CD4-positive, alpha-beta memory T cell (primary cell): ENCODE results near the gene CAVIN1. TPM values are rescaled to one million over a fixed set of nuclear protein-coding genes. Genes with fewer than 3 reads are reported as not detected.
A peak's percentile ranks its signal among the peaks of the same experiment; 100 is the strongest.
"Not testable (repeated sequence)": the region's sequence is repeated elsewhere in the genome, so short reads cannot be mapped to it uniquely, and the experiment has no call there.

Experiments
- CTCF ChIA-PET: fragments of 350-600 bp; sonication (Branson Sonifier 250); formaldehyde crosslinking; loops from one replicate; lab custom pipeline; 2021; ENCODE audit warnings: inconsistent platforms; ENCODE audit not compliant: partially characterized antibody; lab: Charles Lee
- POLR2A ChIA-PET: fragments of 350-600 bp; sonication (Branson Sonifier 250); formaldehyde crosslinking; loops from one replicate; lab custom pipeline; 2021; ENCODE audit not compliant: partially characterized antibody; lab: Charles Lee
- DNase-seq, 5 donors: peaks; one replicate each; pipeline versions ENCODE4 v3.0.0 to v3.0.0-alpha.2; 2020 to 2022; ENCODE audit warnings: mixed read lengths in 1 of 5
- H3K27ac ChIP-seq: one replicate; pipeline ENCODE4 v1.7.0; 2013; ENCODE audit warnings: low read depth, low read length
- H3K27me3 ChIP-seq: 2 replicates; pipeline ENCODE4 v1.7.0; 2013; ENCODE audit warnings: mild to moderate bottlenecking, low read length, moderate library complexity; ENCODE audit not compliant: insufficient read depth
- H3K36me3 ChIP-seq: 2 replicates; pipeline ENCODE4 v1.7.0; 2013; ENCODE audit warnings: mild to moderate bottlenecking, low read length, moderate library complexity; ENCODE audit not compliant: insufficient read depth
- H3K4me1 ChIP-seq: 2 replicates; pipeline ENCODE4 v1.7.0; 2013; ENCODE audit warnings: mild to moderate bottlenecking, low read length, moderate library complexity; ENCODE audit not compliant: insufficient read depth
- H3K4me3 ChIP-seq, 2 donors: one replicate each; pipeline ENCODE4 v1.7.0; 2013; ENCODE audit warnings: low read length in 2 of 2, mild to moderate bottlenecking in 1 of 2
- H3K9me3 ChIP-seq, 2 donors: one replicate each; pipeline ENCODE4 v1.7.0; 2013; ENCODE audit warnings: low read length in 2 of 2, control low read depth in 1 of 2; ENCODE audit not compliant: control insufficient read depth in 1 of 2
- H3K27ac Mint-ChIP-seq, 7 donors: one replicate each; pipeline ENCODE4 v1.8.0; 2020 to 2021; ENCODE audit warnings: mixed read lengths in 7 of 7, mild to moderate bottlenecking in 6 of 7, inconsistent platforms in 3 of 7, moderate library complexity in 3 of 7
- H3K27me3 Mint-ChIP-seq, 2 donors: one replicate each; pipeline ENCODE4 v1.8.0; 2020 to 2021; ENCODE audit warnings: mixed read lengths in 2 of 2
- H3K36me3 Mint-ChIP-seq, 2 donors: one replicate each; pipeline ENCODE4 v1.8.0; 2020 to 2021; ENCODE audit warnings: mixed read lengths in 2 of 2, inconsistent platforms in 1 of 2, mild to moderate bottlenecking in 1 of 2
- H3K4me1 Mint-ChIP-seq, 4 donors: one replicate each; pipeline ENCODE4 v1.8.0; 2020 to 2021; ENCODE audit warnings: mixed read lengths in 4 of 4, mild to moderate bottlenecking in 1 of 4
- H3K4me3 Mint-ChIP-seq, 8 donors: one replicate each; pipeline ENCODE4 v1.8.0; 2020 to 2021; ENCODE audit warnings: mixed read lengths in 8 of 8, mild to moderate bottlenecking in 7 of 8, moderate library complexity in 6 of 8, inconsistent platforms in 3 of 8
- H3K9me3 Mint-ChIP-seq, 8 donors: one replicate each; pipeline ENCODE4 v1.8.0; 2020 to 2021; ENCODE audit warnings: mixed read lengths in 8 of 8, mild to moderate bottlenecking in 5 of 8, inconsistent platforms in 3 of 8, moderate library complexity in 1 of 8
- intact Hi-C: fragments of 100-400 bp; cut with micrococcal nuclease; formaldehyde crosslinking; loops from one replicate; pipeline ENCODE4 v1.15.1; 2023
- polyA plus RNA-seq, 2 donors: library from polyadenylated mRNA; unstranded; fragments of 300-500 nt; fragmentation: Illumina TruSeq; gene quantifications; one replicate each; pipeline ENCODE4 v1.2.3, GENCODE V29; 2021
- total RNA-seq, 2 experiments: library from RNA; stranded (reverse); gene quantifications; one replicate each; pipeline ENCODE4 v1.2.3, GENCODE V29; 2021

The CAVIN1 gene
- total and polyA plus RNA-seq, 4 experiments from 2014 or later = 0.52 to 1.5 (median 0.61) TPM; not detected in 1

GRCh38 chr17:42449838-42450237 lies 26.8 kb upstream of the CAVIN1 start:
- H3K4me3 Mint-ChIP-seq, H3K36me3 Mint-ChIP-seq, H3K27ac Mint-ChIP-seq, H3K4me3 ChIP-seq, CTCF ChIA-PET, H3K4me1 Mint-ChIP-seq, H3K9me3 ChIP-seq, H3K36me3 ChIP-seq, H3K4me1 ChIP-seq, H3K27me3 Mint-ChIP-seq, H3K9me3 Mint-ChIP-seq, intact Hi-C loops, H3K27me3 ChIP-seq, POLR2A ChIA-PET, H3K27ac ChIP-seq, DNase-seq: not testable (repeated sequence)

- H3K36me3 Mint-ChIP-seq, H3K36me3 ChIP-seq, H3K4me3 Mint-ChIP-seq, H3K9me3 ChIP-seq, H3K9me3 Mint-ChIP-seq, H3K4me1 ChIP-seq, CTCF ChIA-PET, H3K4me1 Mint-ChIP-seq, H3K4me3 ChIP-seq, POLR2A ChIA-PET, intact Hi-C loops, H3K27ac Mint-ChIP-seq, H3K27me3 ChIP-seq, DNase-seq, H3K27me3 Mint-ChIP-seq, H3K27ac ChIP-seq: not testable (repeated sequence)
Observed at GRCh38 chr17:42449176-42449575, 26.1 kb upstream of the CAVIN1 start.

DNA sequence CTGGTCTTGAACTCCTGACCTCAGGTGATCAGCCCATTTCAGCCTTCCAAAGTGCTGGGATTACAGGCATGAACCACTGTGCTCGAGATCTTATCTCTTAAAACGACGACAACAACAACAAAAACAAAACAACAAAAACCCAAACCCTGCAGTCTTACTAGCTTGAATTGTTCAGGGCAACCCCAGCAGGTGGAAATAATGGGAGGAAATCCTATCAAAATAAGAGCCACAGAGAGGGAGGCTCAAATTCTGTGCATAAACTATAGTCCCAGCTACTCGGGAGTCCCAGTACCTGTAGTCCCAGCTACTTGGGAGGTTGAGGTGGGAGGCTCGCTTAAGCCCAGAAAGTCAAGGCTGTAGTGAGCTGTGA lies 19.1 kb upstream of the CAVIN1 start:
- POLR2A ChIA-PET = interaction anchor here (0.6 to 1.1 kb wide), 4 partner anchors 15 to 220 kb away, joined by 3 read pairs; no protein-coding TSS in a partner anchor
- peaks cover 2 to 8% of the 10 kb centered on the region in 2 donors for H3K27me3 Mint-ChIP-seq
- H3K27ac ChIP-seq = no peak overlapping the region

GRCh38 chr17:42441371-42442195 lies 18.5 kb upstream of the CAVIN1 start:
- H3K4me3 ChIP-seq = no peak overlapping the region
- no peaks in the 10 kb centered on the region for H3K9me3 ChIP-seq
- H3K4me3 Mint-ChIP-seq = peak overlapping the region in 3 of 8 donors; percentile 24 to 51 (median 33)
- DNase-seq = peak in 1 of 5 donors; percentile 19
- no peaks in the 10 kb centered on the region for H3K36me3 Mint-ChIP-seq
- CTCF ChIA-PET = interaction anchor here (0.7 to 4.0 kb wide), 10 partner anchors 9 to 136 kb away, joined by 3 to 36 read pairs (median 4); partner anchors contain the start of gene PSMC3IP
- H3K4me1 ChIP-seq = peaks cover 9% of the 10 kb centered on the region
- H3K27me3 Mint-ChIP-seq = peaks cover 2 to 8% of the 10 kb centered on the region in 2 donors
- no peaks in the 10 kb centered on the region for H3K27me3 ChIP-seq
- intact Hi-C loops = no loop called here
- no peaks in the 10 kb centered on the region for H3K9me3 Mint-ChIP-seq
- peaks cover 5 to 15% (median 9%) of the 10 kb centered on the region in 4 donors for H3K4me1 Mint-ChIP-seq
- no peaks in the 10 kb centered on the region for H3K36me3 ChIP-seq
- POLR2A ChIA-PET = interaction anchor here (0.6 to 1.3 kb wide), 5 partner anchors 16 to 220 kb away, joined by 3 read pairs; partner anchors contain the start of gene MLX
- no peak overlapping the region for H3K27ac ChIP-seq
- H3K27ac Mint-ChIP-seq = no peak overlapping the region

More for the DNA sequence above, 19.1 kb upstream of the CAVIN1 start:
- H3K36me3 Mint-ChIP-seq = no peaks in the 10 kb centered on the region
- Histone ChIP-seq H3K4me1 (peaks cover 9% of the 10 kb centered on the region), H3K4me3 (no peak overlapping the region), H3K36me3 (no peaks in the 10 kb centered on the region), H3K9me3 (no peaks in the 10 kb centered on the region), H3K27me3 (no peaks in the 10 kb centered on the region)
- CTCF ChIA-PET = interaction anchor here (0.7 to 4.0 kb wide), 5 partner anchors 9 to 85 kb away, joined by 3 to 36 read pairs (median 4); no protein-coding TSS in a partner anchor
- peaks cover 5 to 15% (median 9%) of the 10 kb centered on the region in 4 donors for H3K4me1 Mint-ChIP-seq
- peak overlapping the region in 1 of 7 donors; percentile 80 for H3K27ac Mint-ChIP-seq
- peak overlapping the region in 3 of 8 donors; percentile 24 to 51 (median 33) for H3K4me3 Mint-ChIP-seq
- intact Hi-C loops = no loop called here
- no peak for DNase-seq
- no peaks in the 10 kb centered on the region for H3K9me3 Mint-ChIP-seq

DNA sequence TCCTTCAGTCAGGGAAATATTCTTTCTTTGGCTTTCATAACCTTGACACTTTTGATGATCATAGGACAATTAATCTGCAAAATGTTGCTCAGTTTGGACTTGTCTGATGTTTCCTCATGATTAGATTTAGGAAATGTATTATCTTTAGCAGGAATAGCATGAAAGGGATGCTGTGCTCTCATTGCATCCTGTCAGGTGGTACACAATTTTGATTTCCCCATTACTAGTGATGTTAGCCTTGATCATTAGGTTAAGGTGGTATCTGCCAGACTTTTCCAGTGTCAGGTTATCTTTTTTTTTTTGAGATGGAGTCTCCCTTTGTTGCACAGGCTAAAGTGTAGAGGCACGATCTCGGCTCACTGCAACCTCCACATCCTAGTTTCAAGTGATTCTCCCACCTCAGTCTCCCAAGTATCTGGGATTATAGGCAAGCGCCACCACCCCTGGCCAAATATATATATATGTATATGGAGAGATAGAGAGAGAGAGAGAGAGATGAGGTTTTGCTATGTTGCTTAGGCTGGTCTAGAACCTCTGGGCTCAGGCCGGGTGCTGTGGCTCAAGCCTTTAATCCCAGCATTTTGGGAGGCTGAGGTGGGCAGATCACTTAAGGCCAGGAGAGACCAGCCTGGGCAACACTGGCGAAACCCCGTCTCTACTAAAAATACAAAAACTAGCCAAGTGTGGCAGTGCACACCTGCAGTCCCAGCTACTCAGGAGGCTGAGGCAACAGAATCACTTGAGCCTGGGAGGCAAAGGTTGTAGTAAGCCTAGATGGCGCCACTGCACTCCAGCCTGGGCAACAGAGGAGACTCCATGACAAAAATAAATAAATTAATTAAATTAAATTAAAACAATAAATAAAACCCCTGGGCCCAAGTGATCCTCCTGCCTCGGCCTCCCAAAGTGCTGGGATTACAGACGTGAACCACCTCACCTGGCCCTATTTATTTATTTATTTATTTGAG lies 15.8 kb upstream of the CAVIN1 start:
- H3K27ac Mint-ChIP-seq = no peak overlapping the region
- H3K27me3 Mint-ChIP-seq = peaks cover 3 to 5% of the 10 kb centered on the region in 2 donors
- H3K4me3 ChIP-seq = no peak overlapping the region
- peak in 2 of 5 donors; percentile 34 to 38 for DNase-seq
- H3K4me3 Mint-ChIP-seq = no peak overlapping the region
- H3K4me1 ChIP-seq = peaks cover 9% of the 10 kb centered on the region
- POLR2A ChIA-PET = no interaction called here
- no peak overlapping the region for H3K27ac ChIP-seq
- no peaks in the 10 kb centered on the region for H3K9me3 ChIP-seq
- intact Hi-C loops = loop anchor here (1.0 kb wide), 2 partner anchors 17 to 78 kb away; no protein-coding TSS in a partner anchor
- H3K4me1 Mint-ChIP-seq = peaks cover 5 to 15% (median 10%) of the 10 kb centered on the region in 4 donors
- H3K9me3 Mint-ChIP-seq = no peaks in the 10 kb centered on the region
- H3K36me3 ChIP-seq = no peaks in the 10 kb centered on the region
- no peaks in the 10 kb centered on the region for H3K36me3 Mint-ChIP-seq
- CTCF ChIA-PET = interaction anchor here (0.6 to 4.0 kb wide), 7 partner anchors 15 to 81 kb away, joined by 3 to 36 read pairs (median 4); no protein-coding TSS in a partner anchor
- no peaks in the 10 kb centered on the region for H3K27me3 ChIP-seq

DNA sequence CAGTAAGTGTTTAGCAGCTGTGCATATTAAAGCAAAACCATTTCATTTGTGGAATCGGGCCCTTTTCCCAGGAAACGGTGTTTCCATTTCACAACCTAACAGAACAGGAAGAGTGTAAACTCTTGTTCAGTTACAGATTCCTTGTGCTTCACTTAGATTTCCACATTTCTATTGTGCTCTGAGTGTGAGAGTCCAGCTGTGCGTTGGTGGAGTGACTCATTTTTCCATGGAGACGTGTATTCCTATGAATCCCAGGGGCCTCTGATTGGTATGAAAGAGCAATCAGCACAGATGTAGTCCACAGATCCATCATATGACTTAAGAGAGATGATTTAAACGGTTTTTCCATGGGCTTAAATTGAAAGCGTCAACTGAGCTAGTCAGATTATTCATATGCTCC lies 13.3 kb upstream of the CAVIN1 start:
- Mint-ChIP-seq H3K36me3 (no peaks in the 10 kb centered on the region), H3K9me3 (no peaks in the 10 kb centered on the region), H3K27me3 (peaks cover 7% of the 10 kb centered on the region in 2 donors), H3K4me1 (peaks cover 0 to 5% (median 1%) of the 10 kb centered on the region in 4 donors), H3K4me3 (no peak overlapping the region), H3K27ac (no peak overlapping the region)
- H3K27ac ChIP-seq = no peak overlapping the region
- CTCF ChIA-PET = no interaction called here
- H3K27me3 ChIP-seq = no peaks in the 10 kb centered on the region
- no peaks in the 10 kb centered on the region for H3K36me3 ChIP-seq
- no peak for DNase-seq
- H3K9me3 ChIP-seq = no peaks in the 10 kb centered on the region
- H3K4me3 ChIP-seq = no peak overlapping the region
- POLR2A ChIA-PET = no interaction called here
- H3K4me1 ChIP-seq = peaks cover under 1% of the 10 kb centered on the region
- intact Hi-C loops = no loop called here
